GM12872 (cell line): ENCODE data around the gene SHROOM4.

Experiments
- TF ChIP-seq, protein P1 (sequence below): IDR thresholded peaks from 3 replicates; pipeline ENCODE4 v1.5.1; 2011; ENCODE audit warnings: low read depth, mild to moderate bottlenecking, low read length, moderate library complexity; ENCODE audit not compliant: insufficient read depth

The SHROOM4 gene

DNA sequence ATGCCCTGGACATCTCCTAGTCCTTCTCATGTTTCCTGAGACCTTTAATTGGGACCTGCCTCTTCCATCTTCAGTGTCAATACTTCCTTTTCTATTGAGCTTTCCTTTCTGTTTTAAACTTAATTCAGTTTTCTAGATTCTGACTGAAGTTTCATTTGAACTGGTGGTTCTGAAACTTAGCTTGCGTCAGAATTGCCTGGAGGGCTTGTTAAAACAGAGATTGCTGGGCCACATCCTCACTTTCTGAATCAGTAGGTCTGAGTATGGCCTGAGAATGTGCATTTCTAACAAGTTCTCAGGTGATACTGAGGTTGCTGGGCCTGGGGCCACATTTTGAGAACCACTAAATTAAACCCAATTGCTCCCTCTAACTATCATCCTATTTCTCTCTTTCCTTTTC is 191.2 kb downstream of the SHROOM4 start:
- TF ChIP-seq, protein P1, sequence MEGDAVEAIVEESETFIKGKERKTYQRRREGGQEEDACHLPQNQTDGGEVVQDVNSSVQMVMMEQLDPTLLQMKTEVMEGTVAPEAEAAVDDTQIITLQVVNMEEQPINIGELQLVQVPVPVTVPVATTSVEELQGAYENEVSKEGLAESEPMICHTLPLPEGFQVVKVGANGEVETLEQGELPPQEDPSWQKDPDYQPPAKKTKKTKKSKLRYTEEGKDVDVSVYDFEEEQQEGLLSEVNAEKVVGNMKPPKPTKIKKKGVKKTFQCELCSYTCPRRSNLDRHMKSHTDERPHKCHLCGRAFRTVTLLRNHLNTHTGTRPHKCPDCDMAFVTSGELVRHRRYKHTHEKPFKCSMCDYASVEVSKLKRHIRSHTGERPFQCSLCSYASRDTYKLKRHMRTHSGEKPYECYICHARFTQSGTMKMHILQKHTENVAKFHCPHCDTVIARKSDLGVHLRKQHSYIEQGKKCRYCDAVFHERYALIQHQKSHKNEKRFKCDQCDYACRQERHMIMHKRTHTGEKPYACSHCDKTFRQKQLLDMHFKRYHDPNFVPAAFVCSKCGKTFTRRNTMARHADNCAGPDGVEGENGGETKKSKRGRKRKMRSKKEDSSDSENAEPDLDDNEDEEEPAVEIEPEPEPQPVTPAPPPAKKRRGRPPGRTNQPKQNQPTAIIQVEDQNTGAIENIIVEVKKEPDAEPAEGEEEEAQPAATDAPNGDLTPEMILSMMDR: no peak

DNA sequence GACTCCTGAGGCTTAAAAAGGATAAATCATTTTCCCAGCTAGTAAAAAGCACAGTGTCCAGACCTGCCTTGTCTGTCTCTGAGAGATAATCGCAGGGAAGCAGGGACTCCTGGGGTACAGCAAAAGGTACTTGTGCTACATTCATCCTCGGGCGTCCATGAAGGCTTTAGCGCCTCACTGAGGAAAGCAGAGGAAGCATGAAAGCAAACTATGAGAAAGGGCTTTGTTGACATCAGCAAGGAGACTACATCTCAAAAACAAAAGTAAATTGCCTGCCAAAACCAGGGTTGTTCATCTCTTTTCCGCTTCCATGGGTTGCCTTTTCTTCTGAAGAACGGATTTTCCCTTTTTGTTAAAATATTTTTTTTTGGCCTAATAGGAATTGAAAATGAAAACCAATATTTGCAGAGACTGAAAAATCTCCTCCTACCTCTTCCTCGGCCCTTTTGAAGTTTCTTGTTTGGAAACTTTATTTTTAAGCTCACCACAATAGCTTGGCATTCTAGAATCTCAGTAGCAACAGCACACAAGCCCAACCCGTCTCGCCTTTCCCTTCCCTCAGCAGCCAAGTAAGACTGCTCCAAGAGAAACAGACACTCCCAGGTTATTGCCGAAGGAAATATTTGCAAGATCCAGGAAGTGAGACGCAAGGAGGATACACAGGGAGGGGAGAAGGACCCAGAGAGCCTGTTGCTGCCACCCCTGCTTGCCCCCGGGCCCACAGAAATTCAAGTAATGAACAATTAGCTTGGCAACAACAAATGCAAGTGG is 195.0 kb downstream of the SHROOM4 start:
- TF ChIP-seq, protein P1: no peak

DNA sequence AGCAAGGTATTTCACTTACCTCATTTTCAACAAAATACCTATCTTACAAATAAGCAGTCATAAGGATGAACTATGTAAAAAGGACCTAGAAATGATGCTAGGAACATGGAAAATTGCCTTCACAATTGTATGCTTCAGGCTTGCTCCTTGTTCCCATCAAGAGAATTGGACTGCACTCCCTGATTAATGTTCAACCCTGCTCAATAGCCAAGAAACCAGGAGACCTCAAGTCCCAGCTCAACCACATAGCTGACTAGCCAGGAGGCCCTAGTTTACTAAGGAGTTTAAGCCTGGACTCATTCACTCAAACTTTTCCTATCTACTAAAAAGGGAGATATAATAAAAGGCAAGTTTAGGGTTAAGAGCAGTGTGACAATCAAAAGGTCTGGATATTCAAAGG is 196.8 kb downstream of the SHROOM4 start:
- TF ChIP-seq, protein P1: no peak

DNA sequence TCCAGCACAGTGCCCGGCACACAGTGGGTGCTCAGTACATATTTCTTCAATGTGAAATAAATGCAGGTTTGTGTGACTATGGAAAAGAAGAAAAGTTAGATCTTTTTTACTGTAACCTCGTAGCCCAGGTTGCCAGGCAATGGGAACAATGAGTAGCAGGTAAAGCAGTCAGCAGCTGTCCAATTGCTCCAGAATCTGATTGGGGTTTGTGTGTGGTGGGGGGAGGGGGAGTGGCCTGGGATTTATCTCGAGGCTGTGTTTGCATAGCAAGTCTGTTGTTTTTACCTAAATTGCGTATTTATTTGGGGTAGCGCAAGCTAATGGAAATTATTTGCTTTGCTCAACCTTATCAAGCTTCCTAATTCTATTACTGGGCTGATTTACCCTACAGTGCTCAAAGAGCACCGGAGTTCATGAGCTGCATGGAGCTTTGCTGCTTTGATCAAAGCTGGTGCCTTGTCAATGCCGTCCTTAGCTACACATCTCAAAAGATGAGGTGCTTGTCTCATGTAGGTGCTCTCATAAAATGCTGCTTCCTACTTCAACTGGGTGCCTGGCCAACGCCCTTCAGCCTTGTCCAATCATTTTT is 198.3 kb downstream of the SHROOM4 start:
- TF ChIP-seq, protein P1: no peak

DNA sequence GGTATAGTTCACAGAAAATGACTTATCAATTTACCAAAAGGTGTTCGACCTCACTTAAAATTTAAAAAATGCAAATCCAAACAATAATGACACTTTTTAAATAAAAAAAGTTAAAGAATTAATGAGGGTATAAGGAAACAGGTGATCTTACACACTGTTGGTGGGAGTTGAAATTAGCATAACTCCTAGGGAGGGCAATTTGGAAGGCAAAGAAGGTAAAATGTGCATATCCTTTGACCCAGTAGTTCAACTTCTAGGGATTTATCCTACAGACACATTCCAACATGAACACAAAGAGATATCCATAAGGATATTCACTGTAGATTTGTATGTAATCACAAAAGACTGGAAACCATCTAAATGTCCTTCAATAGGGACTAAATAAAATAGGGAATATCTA is 199.5 kb downstream of the SHROOM4 start:
- TF ChIP-seq, protein P1: no peak

DNA sequence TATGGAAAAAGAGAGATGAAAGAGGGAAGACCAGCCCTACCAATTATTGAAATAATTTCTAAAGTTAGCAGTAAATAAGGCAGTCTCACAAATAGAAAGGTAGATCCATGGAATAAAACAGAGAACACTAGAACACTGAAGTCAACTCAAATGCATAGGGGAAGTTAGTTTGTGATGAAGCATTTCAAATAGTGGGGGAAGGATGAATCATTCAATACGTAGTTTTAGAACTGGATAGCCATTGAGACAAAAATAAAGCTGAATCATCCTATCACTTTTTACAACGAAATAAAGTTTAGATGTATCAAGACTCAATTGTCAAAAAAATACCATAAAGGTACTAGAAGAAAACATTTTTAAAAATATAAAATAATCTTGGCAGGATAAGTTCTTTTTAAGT is 200.1 kb downstream of the SHROOM4 start:
- TF ChIP-seq, protein P1: no peak

DNA sequence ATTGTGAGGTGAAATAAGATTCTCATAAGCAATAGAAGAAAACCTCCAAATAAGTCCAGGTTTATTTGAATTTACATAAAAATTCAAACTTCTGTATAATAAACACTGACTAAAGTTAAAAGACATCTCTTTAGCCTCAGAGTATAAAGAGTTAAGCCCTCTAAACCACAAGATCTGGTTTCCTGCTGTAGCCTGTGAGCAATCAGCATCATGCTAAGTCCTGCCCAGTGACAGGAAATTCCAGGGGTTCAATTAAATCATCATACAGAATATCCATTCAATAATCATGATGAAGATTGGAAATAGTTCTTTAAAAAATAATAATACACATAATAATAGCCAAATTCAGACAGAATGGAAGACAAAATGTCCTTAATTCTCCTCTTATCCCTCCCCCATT is 204.2 kb downstream of the SHROOM4 start:
- TF ChIP-seq, protein P1: no peak
